Body of pancreas (tissue), 4 donors: ENCODE data around the gene RIC8A. TPM values are rescaled to one million over a fixed set of nuclear protein-coding genes. Genes with fewer than 3 reads are reported as not detected.

ENCODE experiments used
- ATAC-seq: fragments of 150-250 bp; one replicate; pipeline ENCODE4 v1.9.1; 2016
- DNase-seq, 4 donors: peaks; one replicate each; pipeline ENCODE4 v3.0.0-alpha.2; 2019
- H3K27ac ChIP-seq, 4 donors: fragments of 200-600 bp; sonication (generic); 1 replicate in 3 of 4; 2 replicates in 1 of 4; pipeline versions ENCODE4 v1.5.1 to v1.6.1; 2016 to 2019; ENCODE audit warnings: mild to moderate bottlenecking in 1 of 4, mixed read lengths in 1 of 4, moderate library complexity in 1 of 4
- H3K27me3 ChIP-seq, 2 donors: fragments of 200-600 bp; sonication (generic); one replicate each; pipeline ENCODE4 v1.6.0; 2016; ENCODE audit warnings: mild to moderate bottlenecking in 1 of 2
- H3K36me3 ChIP-seq, 2 donors: fragments of 200-600 bp; sonication (generic); replicated peaks in 1 of 2; 2 replicates each; pipeline ENCODE4 v1.5.1; 2016; ENCODE audit warnings: low read depth in 2 of 2; ENCODE audit not compliant: insufficient read depth in 1 of 2
- H3K4me1 ChIP-seq: fragments of 200-600 bp; sonication (generic); one replicate; pipeline ENCODE4 v1.6.0; 2016
- H3K4me3 ChIP-seq, 2 donors: fragments of 200-600 bp; sonication (generic); 1 replicate in 1 of 2; 2 replicates in 1 of 2; pipeline ENCODE4 v1.5.1; 2016 to 2019
- H3K9me3 ChIP-seq, 3 donors: fragments of 200-600 bp; sonication (generic); 1 replicate in 2 of 3; 2 replicates in 1 of 3; pipeline ENCODE4 v1.5.1; 2016
- CTCF ChIP-seq, 7 experiments: fragments of 450-650 bp in 4 of 7; fragments of 200-600 bp in 3 of 7; sonication (generic) in 3 of 7; IDR thresholded peaks; one replicate each; pipeline ENCODE4 v1.5.1; 2016 to 2019; ENCODE audit warnings: antibody characterized with exemption in 7 of 7
- POLR2A ChIP-seq, 3 donors: fragments of 450-650 bp; IDR thresholded peaks; one replicate each; pipeline ENCODE4 v1.6.1; 2016; ENCODE audit warnings: antibody characterized with exemption in 3 of 3, mild to moderate bottlenecking in 2 of 3
- WGBS, 2 donors: methylation state at CpG; one replicate each; pipeline ENCODE4 v1.1.5; 2017; 5-methylcytosine and 5-hydroxymethylcytosine counted together
- intact Hi-C: fragments of 100-400 bp; cut with DNase I; formaldehyde crosslinking; loops from one replicate; pipeline ENCODE4 v1.15.1; 2023
- total RNA-seq, 2 donors: library from RNA; depleted of rRNA; stranded (reverse); fragments of >200 nt; gene quantifications; one replicate each; pipeline ENCODE4 v1.1.0, GENCODE V29; 2016

Gene RIC8A
- total RNA-seq, 2 donors from 2014 or later, result 59.3 to 88.5 TPM

- WGBS, 2 donors, result 72 to 74% methylated on average over 10 of the region's 10 CpGs
- no peak for ATAC-seq
- H3K4me1 ChIP-seq, result no peaks in the 10 kb centered on the region
- intact Hi-C loops, result no loop called here
- no peak for DNase-seq
- no peak overlapping the region for H3K27ac ChIP-seq
- H3K4me3 ChIP-seq, result no peak overlapping the region
- H3K9me3 ChIP-seq, result no peaks in the 10 kb centered on the region
- no peak for TF ChIP-seq POLR2A (IDR thresholded peaks at IDR 0.05)
- TF ChIP-seq CTCF (IDR thresholded peaks at IDR 0.05), result no peak
- no peaks in the 10 kb centered on the region for H3K27me3 ChIP-seq
- no peaks in the 10 kb centered on the region for H3K36me3 ChIP-seq
Observed at GRCh38 chr11:259413-259812, 51.9 kb downstream of the RIC8A start.

DNA sequence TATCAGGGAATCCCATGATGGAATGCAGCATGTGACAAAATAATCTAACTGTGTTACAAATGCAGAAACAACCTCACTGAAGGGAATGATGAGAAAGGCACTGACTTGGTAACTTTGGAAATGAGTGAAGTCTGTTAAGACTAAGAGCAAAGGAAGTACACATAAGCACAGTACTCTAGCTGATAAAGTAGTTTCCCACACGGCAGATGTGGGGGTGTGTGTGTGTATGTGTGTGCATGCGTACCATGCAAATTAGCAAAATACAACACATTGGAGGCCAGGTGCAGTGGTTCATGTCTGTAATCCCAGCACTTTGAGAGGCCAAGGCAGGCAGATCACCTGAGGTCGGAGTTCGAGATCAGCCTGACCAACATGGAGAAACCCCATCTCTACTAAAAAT is 54.1 kb downstream of the RIC8A start:
- no peak for ATAC-seq
- TF ChIP-seq CTCF (IDR thresholded peaks at IDR 0.05) (no peak), POLR2A (IDR thresholded peaks at IDR 0.05) (no peak)
- no peaks in the 10 kb centered on the region for H3K36me3 ChIP-seq
- no peak overlapping the region for H3K27ac ChIP-seq
- WGBS, 2 donors, result 86 to 88% methylated on average over 4 of the region's 4 CpGs
- H3K27me3 ChIP-seq, result no peaks in the 10 kb centered on the region
- intact Hi-C loops, result no loop called here
- no peak overlapping the region for H3K4me3 ChIP-seq
- no peak for DNase-seq
- H3K4me1 ChIP-seq, result no peaks in the 10 kb centered on the region
- H3K9me3 ChIP-seq, result no peaks in the 10 kb centered on the region

Other genes with a start within 250 kb of the RIC8A start
- not detected for gene SCGB1C1, start 14.6 kb upstream of the RIC8A start, total RNA-seq
- gene BET1L, start 309 bp upstream of the RIC8A start, total RNA-seq, result 10 to 100 TPM; 22.3 to 31.0 TPM
- gene SIRT3, start 28.6 kb downstream of the RIC8A start, total RNA-seq, result 10 to 100 TPM; 22.1 to 22.6 TPM
- 10 to 100 TPM; 40.2 to 52.4 TPM for gene PSMD13, start 29.3 kb downstream of the RIC8A start, total RNA-seq
- 1 to 10 TPM in 1 of 2 donors, not detected in 1; 1.0 TPM for gene NLRP6, start 70.7 kb downstream of the RIC8A start, total RNA-seq
- gene PGGHG, start 81.4 kb downstream of the RIC8A start, total RNA-seq, result 100 to 1,000 TPM; 248 to 484 TPM
- gene IFITM5, start 91.8 kb downstream of the RIC8A start, total RNA-seq, result not detected
- gene IFITM2, start 100.1 kb downstream of the RIC8A start, total RNA-seq, result 10 to 100 TPM; 31.0 to 90.3 TPM
- gene IFITM1, start 106.3 kb downstream of the RIC8A start, total RNA-seq, result 10 to 100 TPM; 31.0 to 39.7 TPM
- gene IFITM3, start 113.2 kb downstream of the RIC8A start, total RNA-seq, result 10 to 100 TPM; 51.4 to 59.7 TPM
- gene B4GALNT4, start 161.8 kb downstream of the RIC8A start, total RNA-seq, result 1 to 10 TPM in 1 of 2 donors, not detected in 1; 2.1 TPM
- gene PKP3, start 186.5 kb downstream of the RIC8A start, total RNA-seq, result 10 to 100 TPM; 46.2 to 48.8 TPM
- 10 to 100 TPM; 50.8 to 65.6 TPM for gene SIGIRR, start 207.3 kb downstream of the RIC8A start, total RNA-seq
- gene ANO9, start 234.3 kb downstream of the RIC8A start, total RNA-seq, result 10 to 100 TPM; 15.6 to 26.4 TPM
- 10 to 100 TPM; 17.4 to 93.3 TPM for gene PTDSS2, start 242.6 kb downstream of the RIC8A start, total RNA-seq